Measurements from ENCODE around the gene PRDM13.
"Not testable (repeated sequence)": the region's sequence is repeated elsewhere in the genome, so short reads cannot be mapped to it uniquely, and the experiment has no call there.

Gene PRDM13

DNA sequence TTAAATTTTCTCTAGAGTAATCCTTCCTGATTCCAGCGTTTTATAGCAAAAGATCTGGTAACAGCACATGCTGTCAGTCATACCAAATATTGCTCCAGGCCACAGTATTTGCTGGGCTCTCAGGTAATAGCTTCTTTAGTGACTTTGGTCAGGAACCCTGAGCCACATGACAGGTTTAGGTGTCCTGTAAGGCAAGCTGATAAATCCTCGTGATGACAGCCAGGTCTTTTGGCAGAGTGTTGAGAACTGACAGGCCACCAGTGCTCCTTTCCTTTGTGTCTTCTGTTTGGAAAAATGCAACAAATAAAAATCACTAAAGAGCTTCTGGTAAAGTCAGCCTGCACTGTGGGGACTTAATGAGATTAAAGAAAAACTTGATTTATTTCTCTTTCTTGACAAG, 34.6 kb downstream of the PRDM13 start:
- DNase-seq: no peak

DNA sequence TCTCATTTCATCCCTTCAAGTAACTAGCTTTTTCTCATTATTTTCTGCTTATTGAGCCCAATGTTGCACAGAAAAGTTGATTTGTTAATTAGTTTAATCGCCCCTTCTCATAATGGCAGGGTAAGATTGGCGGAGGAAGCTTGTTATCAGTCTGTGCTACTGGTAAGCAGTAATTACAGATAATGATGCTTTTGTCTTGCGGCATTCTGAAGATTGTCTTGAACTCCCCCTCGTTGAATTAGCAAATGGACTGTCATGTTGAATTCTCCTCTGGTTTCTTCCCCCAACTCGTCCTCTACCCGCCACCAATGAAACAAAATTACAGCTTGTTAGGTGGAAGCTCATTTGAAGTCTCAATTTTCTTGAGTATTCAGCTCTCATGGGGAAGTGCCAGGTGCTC, 39.4 kb downstream of the PRDM13 start:
- DNase-seq: no peak

DNA sequence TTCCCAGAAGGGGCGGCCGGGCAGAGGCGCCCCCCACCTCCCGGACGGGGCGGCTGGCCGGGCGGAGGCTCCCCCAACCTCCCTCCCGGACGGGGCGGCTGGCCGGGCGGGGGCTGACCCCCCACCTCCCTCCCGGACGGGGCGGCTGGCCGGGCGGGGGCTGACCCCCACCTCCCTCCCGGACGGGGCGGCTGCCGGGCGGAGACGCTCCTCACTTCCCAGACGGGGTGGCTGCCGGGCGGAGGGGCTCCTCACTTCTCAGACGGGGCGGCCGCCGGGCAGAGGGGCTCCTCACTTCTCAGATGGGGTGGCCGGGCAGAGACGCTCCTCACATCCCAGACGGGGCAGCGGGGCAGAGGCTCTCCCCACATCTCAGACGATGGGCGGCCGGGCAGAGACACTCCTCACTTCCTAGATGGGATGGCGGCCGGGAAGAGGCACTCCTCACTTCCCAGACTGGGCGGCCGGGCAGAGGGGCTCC, 43.5 kb downstream of the PRDM13 start:
- not testable (repeated sequence) for DNase-seq

DNA sequence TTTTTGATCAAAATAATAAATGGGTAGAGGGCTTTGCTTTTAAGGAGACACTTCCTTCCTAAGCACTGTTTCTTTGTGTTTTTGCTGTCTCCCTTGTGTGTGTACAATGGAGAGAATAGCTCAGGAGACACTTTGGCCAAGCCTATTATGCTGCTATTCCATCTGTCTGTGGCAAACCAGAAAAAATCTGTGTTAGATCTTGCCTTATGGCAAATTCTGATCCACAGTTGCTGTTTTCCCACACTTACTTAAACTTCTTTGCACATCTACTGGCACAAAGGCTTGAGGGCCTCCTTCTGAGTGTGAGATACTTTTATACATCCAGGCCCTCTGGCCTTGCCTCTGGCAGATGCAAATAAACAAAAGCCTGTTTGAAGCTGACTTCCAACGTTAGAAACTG, 53.6 kb downstream of the PRDM13 start:
- DNase-seq: no peak

DNA sequence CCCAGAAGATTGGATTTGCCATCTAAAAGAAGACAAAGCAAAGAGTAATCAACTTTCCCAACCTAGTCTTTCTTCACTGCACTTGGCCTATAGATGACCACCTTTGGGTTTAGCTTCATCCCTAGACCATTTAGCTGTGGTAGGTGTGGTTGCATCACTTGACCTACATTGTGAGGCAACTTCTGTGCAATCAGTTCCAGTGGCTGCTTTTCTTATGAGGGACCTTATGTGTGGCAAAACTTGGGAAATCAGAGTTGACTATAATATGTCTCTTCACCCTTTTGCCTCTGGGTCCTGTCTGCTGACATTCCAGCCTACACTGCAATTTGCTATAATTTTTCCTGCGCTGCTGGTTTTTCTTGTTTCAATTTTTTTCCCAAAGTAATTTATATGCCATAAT, 55.2 kb downstream of the PRDM13 start:
- DNase-seq: no peak

DNA sequence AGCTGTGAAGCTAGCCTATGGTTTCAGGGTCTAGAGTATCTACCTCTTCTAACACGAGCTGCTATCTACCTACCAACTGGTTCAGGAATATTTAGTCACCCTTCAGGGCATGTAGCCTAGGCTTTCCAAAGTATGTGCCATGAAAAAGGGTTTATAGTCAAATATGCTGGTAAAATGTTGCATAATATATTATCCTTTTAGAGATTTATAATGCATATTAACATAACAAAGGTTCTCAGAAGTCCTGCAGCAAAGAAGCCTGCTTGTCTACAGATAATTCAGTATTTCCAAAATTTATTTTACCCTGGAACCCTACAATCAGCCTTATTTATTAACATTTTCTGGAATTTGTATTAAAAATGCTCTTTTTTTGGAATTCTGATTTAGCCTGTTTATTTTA, 56.0 kb downstream of the PRDM13 start:
- DNase-seq: no peak
